HCEC 1CT (cell line): Measurements from ENCODE around the gene UNC119B.
"Not testable (repeated sequence)": the region's sequence is repeated elsewhere in the genome, so short reads cannot be mapped to it uniquely, and the experiment has no call there.

Source experiments
- DNase-seq: peaks from one replicate; pipeline ENCODE4 v3.0.0-alpha.2; 2017

Gene UNC119B

DNA sequence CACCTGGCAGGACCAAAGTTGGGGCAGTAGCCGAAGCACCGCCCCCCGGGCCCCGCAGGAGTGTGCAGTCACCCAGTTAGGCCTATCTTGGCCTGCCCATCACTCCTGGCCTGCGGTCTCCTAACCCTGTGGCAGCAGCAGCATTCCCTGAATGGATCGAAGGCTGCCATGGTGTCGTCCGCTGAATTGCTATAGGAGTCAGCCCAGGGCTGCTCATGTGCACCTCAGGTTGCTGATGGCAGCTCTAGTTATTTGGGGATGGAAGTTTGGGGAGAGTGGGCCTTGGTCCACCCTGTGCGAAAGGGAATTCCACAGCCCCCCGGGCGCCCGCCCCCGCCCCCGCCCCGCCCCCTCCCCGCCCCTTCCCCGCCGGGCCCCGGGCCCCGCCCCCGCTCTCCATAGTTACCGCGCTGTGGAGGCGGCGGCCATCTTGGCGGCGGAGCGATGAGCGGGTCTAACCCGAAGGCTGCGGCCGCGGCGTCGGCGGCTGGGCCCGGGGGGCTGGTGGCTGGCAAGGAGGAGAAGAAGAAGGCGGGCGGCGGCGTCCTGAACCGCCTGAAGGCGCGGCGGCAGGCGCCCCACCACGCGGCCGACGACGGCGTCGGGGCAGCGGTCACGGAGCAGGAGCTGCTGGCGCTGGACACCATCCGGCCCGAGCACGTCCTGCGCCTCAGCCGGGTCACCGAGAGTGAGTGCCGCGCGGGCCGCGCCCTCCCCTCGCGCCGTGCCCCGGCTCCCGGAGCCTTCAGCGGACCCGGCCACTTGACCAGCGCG is at the start of gene UNC119B:
Gene UNC119B (plus strand): TSS at position 428 of the 774 bp plus-strand sequence. CDS start 17 bp downstream, at position 445.
- DNase-seq: peak; percentile 26

DNA sequence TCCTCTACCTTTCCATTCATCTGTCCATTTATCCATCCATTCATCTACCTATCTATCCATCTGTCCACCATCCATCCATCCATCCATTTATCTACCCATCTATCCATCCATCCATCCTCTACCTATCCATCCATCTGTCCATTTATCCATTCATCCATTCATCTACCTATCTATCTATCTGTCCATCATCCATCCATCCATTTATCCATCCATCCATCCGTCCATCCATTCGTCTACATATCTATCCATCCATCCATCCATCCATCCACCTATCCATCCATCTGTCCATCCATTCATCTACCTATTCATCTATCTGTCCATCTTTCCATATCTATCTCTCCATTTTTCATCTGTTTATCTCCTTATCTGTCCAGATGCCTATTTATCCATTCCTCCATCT is 48.8 kb upstream of the UNC119B start:
- DNase-seq: no peak

DNA sequence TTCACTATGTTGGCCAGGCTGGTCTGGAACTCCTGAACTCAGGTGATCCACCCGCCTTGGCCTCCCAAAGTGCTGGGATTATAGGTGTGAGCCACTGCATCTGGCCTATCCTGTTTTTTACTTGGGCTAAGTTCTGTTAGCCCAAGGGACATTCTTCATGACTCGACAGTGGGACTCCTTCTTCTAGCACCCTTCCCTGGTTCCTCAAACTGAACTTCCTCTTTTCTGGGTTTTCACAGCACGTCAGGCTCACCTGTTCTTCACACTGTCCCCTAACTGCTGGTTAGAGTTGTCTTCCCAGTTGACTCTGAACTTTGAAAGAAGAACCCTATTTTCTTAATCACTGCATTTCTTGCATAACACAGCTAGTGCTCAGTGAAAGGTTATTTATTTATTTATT is 47.4 kb upstream of the UNC119B start:
- DNase-seq: no peak

DNA sequence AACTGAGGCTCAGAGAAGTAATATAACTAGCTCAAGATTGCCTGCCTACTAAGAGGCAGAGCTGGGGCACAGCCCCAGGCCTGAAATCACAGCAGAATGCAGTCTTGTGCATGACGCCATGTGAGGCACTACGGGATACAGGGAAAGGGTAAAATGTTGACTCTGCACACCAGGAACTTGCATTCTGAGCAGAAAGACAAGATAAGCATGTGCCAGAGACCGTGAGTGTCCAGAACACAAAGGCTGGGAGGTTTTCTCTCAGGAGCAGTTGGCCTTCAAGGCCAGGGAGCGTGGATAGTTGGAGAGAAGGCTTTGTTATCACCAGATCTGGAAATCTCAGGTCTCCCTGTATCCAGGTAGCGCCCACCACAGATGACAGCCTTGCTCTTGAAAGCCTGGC is 46.5 kb upstream of the UNC119B start:
- no peak for DNase-seq

DNA sequence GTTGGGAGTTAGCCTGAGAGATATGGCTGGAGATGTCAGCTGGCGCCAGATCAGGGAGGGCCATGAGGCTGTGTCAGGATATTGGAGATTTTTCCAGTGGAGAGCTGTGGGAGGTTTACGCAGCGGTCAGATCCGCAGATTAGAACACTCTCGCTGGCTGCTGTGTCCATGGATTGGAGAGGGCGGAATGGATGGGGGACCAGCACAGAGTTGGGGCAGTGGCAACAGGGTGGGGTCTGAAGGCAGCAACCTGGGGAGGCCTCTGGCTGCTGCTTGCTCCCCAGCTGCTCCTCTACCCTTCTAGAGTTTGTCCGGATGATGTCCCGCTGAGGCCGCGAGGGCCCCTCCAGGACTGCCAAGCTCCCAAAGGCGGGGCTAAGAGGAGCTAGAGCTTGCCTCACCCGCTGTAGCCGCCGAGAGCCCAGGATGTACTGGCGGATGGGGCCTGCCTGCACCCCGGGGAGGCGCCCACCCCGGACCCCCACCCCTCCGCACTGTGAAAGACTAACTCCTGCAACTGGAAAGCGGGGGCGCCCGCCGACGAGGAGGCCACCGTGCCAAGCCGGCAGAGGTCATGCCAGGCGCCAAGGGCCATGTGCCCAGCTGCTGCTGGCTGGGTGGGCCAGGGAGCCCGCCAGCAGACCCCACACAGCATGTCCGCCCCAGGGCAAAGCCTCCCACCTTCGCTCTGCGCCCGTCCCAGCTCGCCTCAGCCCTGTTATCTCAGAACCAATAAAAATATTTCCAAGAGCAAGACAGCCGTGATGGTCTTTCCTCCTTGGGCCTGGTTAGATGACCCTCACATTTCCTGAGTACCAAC is 43.5 kb upstream of the UNC119B start:
- DNase-seq: no peak

DNA sequence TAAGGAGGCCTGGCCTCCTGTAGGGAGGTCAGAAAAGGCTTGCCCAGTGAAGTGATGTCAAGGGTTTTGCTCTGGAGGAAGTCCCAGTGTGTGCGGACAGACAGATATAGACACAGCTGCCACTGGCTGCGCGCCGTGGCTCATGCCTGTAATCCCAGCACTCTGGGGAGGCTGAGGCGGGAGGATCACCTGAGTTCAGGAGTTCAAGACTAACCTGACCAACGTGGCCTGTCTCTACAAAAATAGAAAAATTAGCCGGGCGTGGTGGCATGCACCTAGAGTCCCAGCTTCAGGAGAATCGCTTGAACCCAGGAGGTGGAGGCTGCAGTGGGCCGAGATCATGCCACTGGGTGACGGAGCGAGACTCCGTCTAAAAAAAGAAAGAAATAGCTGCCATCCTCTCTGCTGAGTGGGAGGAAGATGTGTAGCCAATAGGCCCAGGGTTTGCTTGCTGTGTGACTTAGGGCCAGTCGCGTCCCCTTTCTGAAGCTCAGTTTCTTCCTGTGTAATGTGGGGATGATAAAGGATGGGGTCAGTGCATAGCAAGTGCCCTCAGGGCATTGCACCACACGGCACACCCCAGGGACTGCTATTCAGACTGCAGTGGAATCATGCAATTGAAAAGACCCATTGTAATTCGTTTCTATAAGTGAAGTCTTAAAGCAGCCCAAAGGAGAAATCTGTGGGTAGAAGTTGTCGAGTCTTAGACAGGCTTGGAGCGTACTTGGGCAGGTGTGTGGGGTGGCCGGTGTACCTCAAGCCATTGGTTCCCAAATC is 42.0 kb upstream of the UNC119B start:
- DNase-seq: no peak

DNA sequence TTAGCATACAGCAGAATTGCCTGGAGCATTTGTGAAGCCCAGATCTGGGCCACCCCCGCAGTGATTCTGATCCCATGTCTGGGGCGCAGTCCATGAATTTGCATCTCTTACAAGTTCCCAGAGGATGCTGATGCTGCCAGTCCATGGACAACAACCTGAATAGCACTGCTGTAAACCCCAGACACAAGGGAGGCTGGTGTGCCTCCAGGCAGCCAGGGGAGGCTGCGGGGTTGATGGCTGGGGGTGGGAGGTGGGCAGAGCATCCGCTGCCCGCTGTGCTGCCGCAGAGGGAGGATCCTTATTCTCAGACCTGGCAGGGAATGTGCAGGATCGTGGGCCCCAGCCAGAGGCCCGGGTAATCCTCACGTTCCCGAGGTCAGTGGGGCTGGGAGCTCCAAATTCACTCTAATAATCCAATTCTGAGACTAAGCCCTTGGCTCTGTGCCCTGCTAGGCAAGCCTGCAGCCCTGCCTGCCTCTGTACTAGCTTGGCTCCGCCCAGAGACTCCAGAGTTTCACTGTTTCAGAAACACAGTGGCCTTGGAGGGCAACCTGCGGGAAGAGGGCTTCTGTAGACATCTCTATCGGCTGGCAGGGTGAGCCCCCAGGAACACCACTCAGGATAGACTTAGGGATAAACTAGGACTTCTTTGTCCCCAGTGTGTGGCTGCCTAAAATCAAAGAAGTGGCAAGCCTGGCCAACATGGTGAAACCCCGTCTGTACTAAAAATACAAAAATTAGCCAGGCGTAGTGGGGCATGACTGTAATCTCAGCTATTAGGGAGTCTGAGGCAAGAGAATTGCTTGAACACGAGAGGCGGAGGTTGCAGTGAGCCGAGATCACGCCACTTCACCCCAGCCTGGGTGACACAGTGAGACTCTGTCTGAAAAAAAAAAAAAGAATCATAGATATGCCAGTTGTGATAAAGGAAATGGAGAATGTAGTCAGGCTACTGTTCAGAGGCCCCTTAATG is 41.1 kb upstream of the UNC119B start:
- peak; percentile 41 for DNase-seq

DNA sequence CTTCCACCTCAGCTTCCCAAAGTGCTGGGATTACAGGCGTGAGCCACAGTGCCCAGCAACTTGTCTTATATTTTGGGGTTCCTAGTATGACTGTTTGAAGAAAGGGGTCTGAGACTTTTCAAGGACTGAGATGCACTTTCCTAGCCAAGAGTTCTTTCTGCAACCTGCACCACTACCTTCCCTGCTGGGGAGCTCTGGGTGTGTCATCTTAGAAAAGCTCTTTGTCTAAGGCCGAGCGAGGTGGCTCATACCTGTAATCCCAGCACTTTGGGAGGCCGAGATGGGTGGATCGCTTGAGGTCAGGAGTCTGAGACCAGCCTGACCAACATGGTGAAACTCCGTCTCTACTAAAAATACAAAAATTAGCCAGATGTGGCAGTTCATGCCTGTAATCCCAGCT is 40.0 kb upstream of the UNC119B start:
- DNase-seq: not testable (repeated sequence)

DNA sequence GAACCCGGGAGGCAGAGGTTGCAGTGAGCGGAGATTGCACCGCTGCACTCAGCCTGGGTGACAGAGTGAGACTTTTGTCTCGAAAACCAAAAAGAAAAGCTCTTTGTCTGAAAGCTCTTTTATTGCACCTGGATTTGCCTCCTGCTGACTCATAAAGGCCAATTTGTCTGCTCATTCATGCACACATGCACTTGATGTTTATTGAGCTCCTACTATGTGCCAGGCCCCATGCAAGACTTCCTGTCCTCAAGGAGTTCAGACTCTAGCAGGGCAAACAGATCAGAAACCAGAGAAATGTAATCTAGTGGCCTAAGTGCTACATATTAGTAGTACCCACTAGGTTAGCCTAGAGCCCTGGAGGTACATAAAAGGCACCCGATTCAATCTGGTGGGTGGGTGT is 39.6 kb upstream of the UNC119B start:
- DNase-seq: no peak

DNA sequence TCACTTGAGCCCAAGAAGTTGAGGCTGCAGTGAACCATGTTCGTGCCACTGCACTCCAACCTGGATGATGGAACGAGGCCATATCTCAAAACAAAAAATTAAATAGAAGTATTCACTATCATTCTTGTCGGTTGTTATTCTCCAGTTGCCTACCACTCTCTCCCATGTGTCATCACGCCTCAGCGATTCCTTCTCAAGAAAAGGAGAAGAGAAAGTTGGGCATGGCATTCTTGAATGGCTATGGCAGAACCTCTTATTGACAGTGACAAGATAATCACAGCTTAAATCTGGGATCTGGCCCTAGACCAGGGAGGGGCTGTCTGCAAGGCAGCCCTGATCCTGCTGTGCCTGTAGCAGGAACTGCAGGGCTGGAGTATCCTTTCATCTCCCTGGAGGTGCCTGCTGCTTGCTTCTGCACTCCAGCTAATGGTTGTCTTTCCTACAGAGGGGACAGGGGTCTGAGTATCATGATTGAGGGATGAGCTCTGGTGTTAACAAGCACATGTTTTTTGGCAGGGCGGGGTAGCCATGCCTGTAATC is 36.1 kb upstream of the UNC119B start:
- DNase-seq: no peak

DNA sequence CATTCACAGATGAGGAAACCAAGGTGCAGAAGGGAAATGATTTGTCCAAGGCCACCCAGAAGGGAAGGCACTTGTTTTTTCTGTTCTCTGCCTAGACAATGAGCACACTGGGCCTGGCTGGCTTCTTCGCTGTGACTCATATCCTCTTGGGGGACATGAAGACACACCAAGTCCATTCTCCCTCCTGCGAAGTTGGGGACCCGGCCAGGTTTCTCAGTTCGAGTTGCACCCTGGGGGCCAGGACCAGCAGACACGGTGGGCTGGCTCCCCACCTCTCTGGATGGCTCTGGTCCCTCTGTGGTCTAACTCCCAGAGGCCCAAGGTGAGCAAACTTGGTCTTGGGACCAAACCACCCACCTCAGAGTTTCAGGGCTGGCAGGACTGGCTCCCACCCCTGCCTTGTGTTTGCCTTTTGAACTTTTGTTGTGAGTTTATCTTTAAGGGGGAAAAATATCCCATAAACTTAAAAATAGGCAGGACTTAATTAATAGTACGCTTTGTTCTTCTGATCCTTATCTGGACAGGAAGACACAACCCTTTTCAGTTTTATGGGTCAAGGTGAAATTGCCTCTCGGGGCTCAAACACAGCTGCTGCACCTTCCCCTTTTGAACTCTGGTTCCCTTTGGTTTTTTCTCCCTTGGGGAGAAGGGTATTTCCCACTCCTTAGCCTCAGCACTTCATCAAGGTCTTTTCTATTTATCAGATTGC is 32.3 kb upstream of the UNC119B start:
- no peak for DNase-seq

DNA sequence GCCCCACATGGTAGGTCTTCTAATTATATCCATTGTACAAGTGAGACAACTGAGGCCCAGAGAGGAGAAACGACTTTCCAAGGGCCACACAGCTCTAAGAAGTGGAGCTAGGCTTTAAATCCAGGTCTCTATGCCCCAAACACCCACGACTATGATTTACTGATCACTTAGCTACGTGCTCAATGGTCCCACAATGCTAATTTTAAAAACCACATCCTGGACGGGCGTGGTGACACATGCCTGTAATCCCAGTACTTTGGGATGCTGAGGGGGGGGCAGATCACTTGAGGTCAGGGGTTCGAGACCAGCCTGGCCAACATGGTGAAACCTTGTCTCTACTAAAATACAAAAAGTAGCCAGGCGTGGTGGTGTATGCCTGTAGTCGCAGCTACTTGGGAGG is 31.7 kb upstream of the UNC119B start:
- DNase-seq: peak; percentile 31

DNA sequence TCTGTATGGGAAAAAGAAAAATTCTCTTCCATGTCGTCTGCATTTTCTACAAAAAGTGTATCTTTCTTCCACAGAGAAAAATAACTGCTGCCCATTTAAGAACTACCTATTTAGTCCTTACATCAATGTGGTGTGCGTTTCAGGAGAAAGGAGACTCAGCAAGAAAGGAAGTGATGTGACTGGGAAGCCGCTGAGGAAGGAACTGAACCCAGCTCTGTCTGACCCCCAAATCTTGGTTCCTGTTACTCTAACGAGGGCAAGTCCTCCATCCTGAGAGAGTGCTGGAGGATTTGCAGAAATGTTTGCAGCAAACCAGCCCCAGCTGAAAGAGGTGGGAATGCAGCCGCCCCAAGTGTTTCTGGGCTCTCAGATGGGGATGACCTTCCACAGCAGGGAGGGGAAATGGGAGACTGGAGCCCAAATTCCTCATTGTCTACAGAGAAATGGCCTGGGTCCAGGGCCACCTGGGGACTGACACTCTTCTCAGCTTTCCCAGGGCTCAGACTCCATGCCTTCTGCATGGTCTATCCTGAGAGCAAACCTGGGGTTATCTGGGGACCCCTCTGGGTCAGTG is 30.0 kb upstream of the UNC119B start:
- no peak for DNase-seq

DNA sequence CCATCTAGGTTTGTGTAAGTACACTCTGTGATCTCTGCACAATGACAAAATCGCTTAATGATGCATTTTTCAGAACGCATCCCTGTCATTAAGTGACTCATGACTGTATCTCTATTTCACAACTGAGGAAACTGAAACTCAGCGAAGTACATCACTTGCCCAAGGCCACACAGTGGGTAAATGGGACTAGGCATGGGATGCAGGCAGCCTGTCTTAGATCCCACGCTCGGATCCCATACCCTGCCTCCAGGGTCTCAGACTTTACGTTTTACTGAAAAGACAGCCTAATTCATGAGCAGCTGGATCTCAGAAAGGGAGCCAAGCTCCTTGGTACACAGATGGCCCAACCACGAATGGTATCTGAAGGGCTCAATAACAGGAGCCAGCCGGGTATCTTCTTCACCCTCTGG is 25.7 kb upstream of the UNC119B start:
- peak; percentile 50 for DNase-seq

DNA sequence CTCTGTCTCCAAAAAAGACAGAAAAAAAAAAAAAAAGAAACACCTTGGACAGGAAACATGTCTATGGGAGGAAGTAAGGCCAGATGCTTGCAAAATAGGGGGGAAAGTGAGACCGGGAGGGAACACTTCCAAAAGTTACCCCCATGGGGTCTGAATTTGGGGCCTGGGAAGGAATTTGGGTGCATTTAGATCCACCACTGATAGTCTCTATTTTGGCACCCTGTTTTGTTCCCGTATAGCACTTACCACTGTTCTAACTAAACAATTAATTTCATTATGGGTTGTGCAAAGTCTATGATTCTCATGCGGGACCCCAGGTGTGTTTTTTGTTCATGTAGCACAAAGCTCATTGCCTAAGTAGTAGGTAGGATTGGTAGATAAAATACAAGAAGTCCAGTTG is 24.7 kb upstream of the UNC119B start:
- no peak for DNase-seq

DNA sequence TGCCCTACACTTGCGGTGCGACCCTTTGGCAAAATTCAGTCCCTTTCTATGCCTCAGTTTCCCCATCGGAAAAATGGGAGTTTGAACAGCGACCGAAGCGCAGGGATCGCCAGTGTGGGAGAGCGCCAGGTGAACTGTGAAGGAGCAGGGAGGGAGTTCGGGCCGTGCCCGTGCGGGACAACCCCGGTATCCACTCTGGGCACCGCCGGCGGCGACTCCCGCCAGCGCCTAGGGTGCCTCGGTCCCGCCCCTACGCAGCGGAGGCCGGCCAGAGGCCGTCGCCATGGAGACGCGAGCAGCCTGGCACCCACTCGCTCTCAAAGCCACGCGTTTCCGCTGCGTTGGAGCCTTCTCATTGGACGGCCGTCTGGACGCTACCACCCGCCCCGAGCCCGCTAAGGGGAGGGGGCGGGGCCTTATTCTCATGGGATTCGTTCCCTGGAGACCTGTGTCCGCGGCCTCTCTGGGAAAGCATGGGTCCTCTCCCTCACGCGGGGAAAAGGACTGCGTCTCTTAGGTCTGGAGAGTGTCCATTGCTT is 24.0 kb upstream of the UNC119B start:
- DNase-seq: peak; percentile 98

DNA sequence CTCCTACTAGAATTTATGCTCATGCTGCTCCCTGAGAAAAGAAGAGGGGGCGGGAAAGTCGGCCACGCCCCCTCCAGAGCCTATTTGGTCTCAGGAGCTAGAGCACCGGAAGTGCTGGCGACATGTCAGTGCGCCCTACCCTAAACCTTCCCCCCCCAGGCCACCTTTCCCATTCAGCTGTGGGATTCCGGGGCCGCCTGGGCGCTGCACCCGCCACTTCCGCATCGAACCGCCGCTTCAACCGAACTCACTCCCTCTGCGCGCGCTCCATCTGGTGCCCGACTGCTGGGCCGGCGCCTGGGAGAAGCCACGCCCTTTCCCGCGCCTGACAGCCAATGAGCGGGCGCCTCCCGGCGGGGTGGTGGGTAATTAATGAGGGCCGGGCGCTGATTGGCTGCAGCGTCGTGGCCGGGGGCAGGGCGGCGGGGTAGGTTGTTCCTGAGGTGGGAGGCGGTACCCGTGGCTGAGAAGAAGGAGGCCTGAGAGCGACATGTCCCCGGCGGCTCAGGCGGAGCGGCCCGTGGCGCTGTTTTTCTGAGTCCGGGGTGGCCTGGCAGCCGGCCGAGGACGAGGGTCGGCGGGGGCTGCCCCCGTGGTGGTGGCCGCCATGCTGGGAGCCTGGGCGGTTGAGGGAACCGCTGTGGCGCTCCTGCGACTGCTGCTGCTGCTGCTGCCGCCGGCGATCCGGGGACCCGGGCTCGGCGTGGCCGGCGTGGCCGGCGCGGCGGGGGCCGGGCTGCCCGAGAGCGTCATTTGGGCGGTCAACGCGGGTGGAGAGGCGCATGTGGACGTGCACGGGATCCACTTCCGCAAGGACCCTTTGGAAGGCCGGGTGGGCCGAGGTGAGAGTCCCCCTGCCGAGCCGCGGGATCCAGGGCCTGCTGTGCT is 23.3 kb upstream of the UNC119B start, which contains the start of gene MLEC:
Gene MLEC (plus strand): TSS at position 460 of the 888 bp plus-strand sequence. CDS start 148 bp downstream, at position 608.
- DNase-seq: peak; percentile 97

DNA sequence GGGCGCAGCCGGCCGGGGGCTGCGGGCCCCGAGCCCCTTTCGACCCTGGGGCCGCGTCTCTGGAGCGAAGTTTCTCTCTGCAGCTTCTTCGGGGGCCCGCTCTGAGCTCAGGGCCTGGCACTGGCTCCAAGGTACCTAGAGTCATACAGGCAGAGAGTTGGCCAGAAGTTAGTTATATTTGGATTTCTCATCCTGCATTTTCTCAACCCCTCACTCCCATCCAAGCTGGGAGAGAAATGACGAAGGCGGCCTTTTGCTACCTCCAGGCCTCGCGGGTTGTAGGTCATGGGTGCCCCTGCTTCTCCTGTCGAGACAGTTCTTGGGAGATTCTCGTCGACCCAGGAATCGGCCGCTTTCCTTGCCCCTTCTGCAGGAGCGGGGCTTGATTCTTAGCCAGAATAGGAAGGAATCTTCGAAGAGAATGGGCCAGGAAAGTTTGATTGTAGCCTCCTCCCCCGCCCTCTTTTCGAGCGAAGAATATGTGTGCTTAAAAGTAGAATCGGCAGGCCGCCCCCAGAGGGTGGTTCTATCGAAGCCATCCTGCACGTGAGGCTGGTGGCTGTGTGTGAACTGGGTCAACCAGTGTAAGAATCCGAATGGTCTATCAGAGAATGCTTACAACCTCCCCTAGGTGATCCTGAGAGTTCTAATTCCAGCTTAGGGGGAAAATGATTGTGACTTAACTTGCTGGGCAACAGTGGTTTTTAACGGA is 22.5 kb upstream of the UNC119B start:
- no peak for DNase-seq
